ENCODE measurements around the gene NUP210. TPM values are rescaled to one million over a fixed set of nuclear protein-coding genes. Genes with fewer than 3 reads are reported as not detected.

NUP210 gene
- polyA plus RNA-seq, 3 donors = 0.67 to 4.5 (median 1.4) TPM

- no peak overlapping the region for H3K27ac ChIP-seq (ENCODE audit: low read depth, low read length)
- 86 to 92% (median 90%) methylated on average over 29 of the region's 29 CpGs for WGBS, 3 donors
Observed at GRCh38 chr3:13317596-13318320, 102.4 kb downstream of the NUP210 start.

- WGBS, 3 donors = 78 to 91% (median 91%) methylated on average over 10 of the region's 10 CpGs
- no peak overlapping the region for H3K27ac ChIP-seq (ENCODE audit: low read depth, low read length)
Observed at GRCh38 chr3:13316603-13317002, 103.5 kb downstream of the NUP210 start.

GRCh38 chr3:13314877-13315276 lies 105.2 kb downstream of the NUP210 start:
- H3K27ac ChIP-seq (ENCODE audit: low read depth, low read length) = no peak overlapping the region
- 80 to 86% (median 82%) methylated on average over 3 of the region's 3 CpGs for WGBS, 3 donors

GRCh38 chr3:13313813-13314212 lies 106.3 kb downstream of the NUP210 start:
- H3K27ac ChIP-seq (ENCODE audit: low read depth, low read length) = no peak overlapping the region
- 93 to 96% (median 95%) methylated on average over 10 of the region's 10 CpGs for WGBS, 3 donors

- H3K27ac ChIP-seq (ENCODE audit: low read depth, low read length) = no peak overlapping the region
- 72 to 81% (median 73%) methylated on average over 3 of the region's 3 CpGs for WGBS, 3 donors
Observed at GRCh38 chr3:13309004-13309403, 111.1 kb downstream of the NUP210 start.

- 12 to 30% (median 22%) methylated on average over 6 of the region's 6 CpGs for whole genome bisulfite sequencing, 3 donors
Observed at GRCh38 chr3:13308380-13308801, 111.7 kb downstream of the NUP210 start.

GRCh38 chr3:13307041-13307440 lies 113.1 kb downstream of the NUP210 start:
- H3K27ac ChIP-seq (ENCODE audit: low read depth, low read length) = no peak overlapping the region
- 84 to 86% (median 86%) methylated on average over 11 of the region's 11 CpGs for WGBS, 3 donors

More at GRCh38 chr3:13308380-13308801, 111.7 kb downstream of the NUP210 start:
- H3K27ac ChIP-seq (ENCODE audit: low read depth, low read length) = no peak overlapping the region

GRCh38 chr3:13305623-13306022 lies 114.5 kb downstream of the NUP210 start:
- 72 to 90% (median 79%) methylated on average over 4 of the region's 4 CpGs for WGBS, 3 donors
- no peak overlapping the region for H3K27ac ChIP-seq (ENCODE audit: low read depth, low read length)

GRCh38 chr3:13303410-13303809 lies 116.7 kb downstream of the NUP210 start:
- H3K27ac ChIP-seq (ENCODE audit: low read depth, low read length) = no peak overlapping the region
- 45 to 77% (median 77%) methylated on average over 6 of the region's 6 CpGs for WGBS, 3 donors

- WGBS, 3 donors = 32 to 66% (median 38%) methylated on average over 14 of the region's 14 CpGs
- H3K27ac ChIP-seq (ENCODE audit: low read depth, low read length) = no peak overlapping the region
Observed at GRCh38 chr3:13301286-13301987, 118.7 kb downstream of the NUP210 start.

GRCh38 chr3:13300546-13301285 lies 119.4 kb downstream of the NUP210 start:
- H3K27ac ChIP-seq (ENCODE audit: low read depth, low read length) = no peak overlapping the region
- WGBS, 3 donors = 81 to 87% (median 86%) methylated on average over 5 of the region's 5 CpGs

- H3K27ac ChIP-seq (ENCODE audit: low read depth, low read length) = no peak overlapping the region
- WGBS, 3 donors = 78 to 86% (median 85%) methylated on average over 7 of the region's 7 CpGs
Observed at GRCh38 chr3:13299531-13300155, 120.5 kb downstream of the NUP210 start.

GRCh38 chr3:13296662-13297061 lies 123.5 kb downstream of the NUP210 start:
- H3K27ac ChIP-seq (ENCODE audit: low read depth, low read length) = no peak overlapping the region
- 5 to 44% (median 8%) methylated on average over 6 of the region's 6 CpGs for WGBS, 3 donors

- H3K27ac ChIP-seq (ENCODE audit: low read depth, low read length) = no peak overlapping the region
- 69 to 74% (median 74%) methylated on average over 18 of the region's 18 CpGs for WGBS, 3 donors
Observed at GRCh38 chr3:13294442-13295351, 125.4 kb downstream of the NUP210 start.

- no peak overlapping the region for H3K27ac ChIP-seq (ENCODE audit: low read depth, low read length)
- WGBS, 3 donors = 74 to 81% (median 77%) methylated on average over 3 of the region's 3 CpGs
Observed at GRCh38 chr3:13292375-13292774, 127.7 kb downstream of the NUP210 start.

- WGBS, 3 donors = 89 to 93% (median 91%) methylated on average over 3 of the region's 3 CpGs
- no peak overlapping the region for H3K27ac ChIP-seq (ENCODE audit: low read depth, low read length)
Observed at GRCh38 chr3:13290941-13291340, 129.2 kb downstream of the NUP210 start.

- no peak overlapping the region for H3K27ac ChIP-seq (ENCODE audit: low read depth, low read length)
- 81 to 86% (median 86%) methylated on average over 9 of the region's 9 CpGs for WGBS, 3 donors
Observed at GRCh38 chr3:13289771-13290285, 130.3 kb downstream of the NUP210 start.
